HG03575 (cell line): ENCODE measurements around the gene KCNN3.
A peak's percentile ranks its signal among the peaks of the same experiment; 100 is the strongest.

Experiments
- ATAC-seq: cut with Tn5 transposase; IDR thresholded peaks from one replicate; pipeline ENCODE4 v1.9.1; 2021; ENCODE audit not compliant: unreplicated experiment, insufficient number of reproducible peaks, low FRiP score; ENCODE audit errors: extremely low read depth

KCNN3 gene

DNA sequence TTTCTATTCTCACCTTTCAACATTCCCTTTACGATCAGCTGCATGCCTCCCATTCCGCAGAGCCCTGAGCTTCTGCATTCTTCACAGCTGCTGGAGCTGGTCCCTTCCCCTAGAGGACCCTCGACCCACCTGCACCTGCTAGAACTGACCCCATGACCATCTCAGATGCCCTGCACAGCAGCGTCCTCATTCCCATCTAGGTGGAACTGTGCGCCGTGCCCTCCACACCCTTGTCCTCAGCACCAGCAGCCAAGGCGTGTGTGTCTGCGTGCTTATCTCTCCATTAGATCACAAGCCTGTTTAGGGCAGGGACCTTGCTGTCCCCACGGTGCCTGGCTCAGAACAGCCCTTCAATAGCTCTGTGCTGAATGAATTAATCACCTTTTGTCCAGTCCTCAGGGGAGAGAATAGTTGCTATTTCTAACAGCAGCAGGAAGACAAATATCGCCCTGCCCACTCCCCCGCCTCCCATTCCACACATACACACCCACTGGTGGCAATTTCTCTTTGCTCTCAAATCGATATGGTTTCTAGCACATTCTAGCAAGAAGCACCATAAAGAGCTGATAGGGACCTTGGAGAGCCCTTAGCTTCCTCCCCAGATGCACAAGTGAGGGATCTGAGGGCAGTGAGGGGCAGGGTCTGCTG lies 61.7 kb downstream of the KCNN3 start:
- no peak for ATAC-seq

DNA sequence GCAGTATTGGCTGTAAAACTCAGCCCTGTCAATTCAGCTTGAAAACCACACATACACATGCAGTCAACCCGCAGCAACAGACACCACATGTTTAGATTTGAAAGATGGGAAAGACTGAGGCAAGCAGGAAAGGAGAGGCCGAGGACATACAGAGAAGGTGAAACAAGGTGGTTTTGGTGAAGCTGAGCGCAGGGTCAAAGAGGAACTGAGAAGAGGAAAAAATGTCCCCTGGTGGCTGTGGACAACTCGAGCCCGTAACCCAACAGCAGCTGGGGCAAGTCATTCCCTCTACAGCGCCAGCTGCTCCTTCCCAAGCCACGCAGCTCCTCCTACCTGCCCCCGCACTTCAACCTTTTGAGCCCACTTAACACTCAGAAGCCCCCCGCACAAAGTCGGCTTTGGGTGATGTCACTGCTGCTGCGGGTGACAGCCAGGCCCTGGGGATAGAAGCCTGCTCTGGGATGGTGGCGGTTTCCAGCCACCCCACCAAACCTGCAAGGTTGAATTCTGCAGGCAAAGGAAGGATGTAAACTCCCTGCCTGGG lies 63.0 kb downstream of the KCNN3 start:
- ATAC-seq = no peak

- ATAC-seq = no peak
Measured at GRCh38 chr1:154806333-154806732, 63.7 kb downstream of the KCNN3 start.

GRCh38 chr1:154802982-154803920 lies 66.8 kb downstream of the KCNN3 start:
- ATAC-seq = no peak

- no peak for ATAC-seq
Measured at GRCh38 chr1:154802336-154802969, 67.6 kb downstream of the KCNN3 start.

DNA sequence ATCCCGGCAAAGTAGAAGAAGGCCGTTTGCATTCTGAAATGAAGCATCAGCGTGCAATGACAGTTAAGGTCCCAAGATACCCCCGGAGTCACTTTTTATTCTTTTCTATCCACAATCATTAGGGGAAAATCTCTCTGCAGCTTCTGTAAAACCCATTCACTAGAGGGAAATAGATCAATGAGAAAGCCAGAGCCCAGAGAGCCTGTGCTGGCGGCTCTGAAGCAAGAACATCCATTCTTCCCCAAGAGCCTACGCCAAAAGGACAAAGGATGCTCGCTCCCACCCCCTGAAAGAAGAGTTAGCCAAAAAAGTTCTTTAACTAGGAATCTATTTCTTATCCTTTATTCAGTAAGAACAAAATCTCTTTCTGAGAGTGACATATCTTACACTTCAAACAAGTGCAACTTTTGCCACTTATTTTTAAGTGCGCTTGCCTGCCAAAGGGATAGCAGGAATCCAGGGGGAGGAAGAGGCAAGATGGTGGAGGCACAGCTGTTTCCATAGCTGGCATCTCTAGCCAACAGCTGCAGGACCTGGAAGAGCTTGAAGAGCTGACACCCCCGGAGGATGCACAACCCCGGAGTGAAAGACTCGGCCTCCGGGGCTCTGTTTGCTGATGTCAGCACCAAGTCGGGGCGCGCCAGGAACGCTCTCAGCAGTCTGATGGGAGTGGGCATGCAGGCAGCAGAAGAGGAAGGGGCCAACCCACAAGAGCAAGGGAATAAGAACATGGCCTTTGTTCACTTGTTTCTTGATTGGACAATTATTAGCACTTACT lies 68.7 kb downstream of the KCNN3 start:
- no peak for ATAC-seq

DNA sequence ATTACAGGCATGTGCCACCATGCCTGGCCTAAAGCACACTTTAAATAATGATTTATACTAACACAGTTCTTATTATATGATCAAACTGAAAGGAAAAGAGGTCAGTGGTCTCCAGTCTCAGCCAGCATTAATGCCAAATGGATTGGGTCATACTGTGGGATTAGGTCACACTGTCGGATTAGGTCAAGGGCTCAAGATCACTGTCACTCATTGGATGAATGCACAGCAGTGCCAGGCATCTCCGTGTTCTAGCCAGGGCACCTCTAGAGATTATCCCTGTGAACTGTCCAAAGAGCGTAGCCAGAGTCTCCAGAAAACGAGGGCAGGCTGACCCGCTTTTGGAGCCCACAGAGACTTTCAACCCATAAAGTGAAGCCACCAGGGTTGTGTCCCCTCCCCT lies 70.9 kb downstream of the KCNN3 start:
- ATAC-seq = no peak

- ATAC-seq = no peak
Measured at GRCh38 chr1:154798645-154799044, 71.4 kb downstream of the KCNN3 start.

GRCh38 chr1:154797175-154797574 lies 72.9 kb downstream of the KCNN3 start:
- no peak for ATAC-seq

DNA sequence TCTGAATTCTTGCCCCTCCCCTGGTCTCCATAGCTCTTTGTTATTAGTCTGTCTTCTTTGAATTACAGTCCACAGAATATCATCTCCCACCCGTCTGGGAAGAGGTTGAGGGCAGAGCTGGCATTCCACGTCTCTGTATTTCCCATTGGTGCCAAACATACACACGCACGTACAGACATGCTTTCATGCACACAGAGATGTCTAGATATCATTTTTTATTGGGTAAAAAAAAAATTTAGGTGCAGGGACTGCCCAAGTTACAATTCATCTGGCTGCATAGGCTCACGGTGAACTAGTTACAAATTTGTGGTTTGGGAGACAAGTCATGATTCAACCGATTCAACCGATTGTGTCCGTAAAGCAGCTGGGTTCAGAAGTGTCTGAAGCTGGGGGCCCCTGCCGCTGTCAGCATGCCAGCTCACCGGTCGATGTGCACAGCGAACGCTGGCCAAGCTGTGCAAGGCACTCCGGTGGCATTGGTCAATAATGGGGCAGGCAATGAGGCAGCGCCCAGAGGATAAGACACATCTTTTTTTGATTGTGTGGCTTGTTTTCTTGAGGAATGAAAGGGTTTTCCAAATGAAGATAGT lies 73.7 kb downstream of the KCNN3 start:
- ATAC-seq = no peak

DNA sequence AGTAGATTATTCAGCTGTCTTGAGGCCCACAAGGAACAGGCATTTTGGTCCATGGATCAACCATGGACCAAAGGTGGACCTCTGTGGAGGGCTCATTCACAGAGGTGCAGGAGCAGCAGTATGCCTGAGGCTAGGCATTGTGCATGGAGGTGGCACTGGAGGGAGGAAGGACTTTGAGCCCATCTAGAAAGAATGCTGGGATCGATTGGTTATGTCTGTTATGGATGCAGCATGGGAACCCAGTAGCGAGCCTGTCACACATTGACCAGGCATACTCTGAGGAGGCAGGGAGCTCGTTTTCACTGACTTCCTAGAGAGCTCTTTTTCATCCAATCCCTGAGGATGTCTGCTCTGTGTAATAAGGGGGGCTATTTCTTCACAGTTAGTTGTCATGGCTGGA lies 75.5 kb downstream of the KCNN3 start:
- ATAC-seq = no peak

GRCh38 chr1:154793685-154794084 lies 76.4 kb downstream of the KCNN3 start:
- no peak for ATAC-seq

DNA sequence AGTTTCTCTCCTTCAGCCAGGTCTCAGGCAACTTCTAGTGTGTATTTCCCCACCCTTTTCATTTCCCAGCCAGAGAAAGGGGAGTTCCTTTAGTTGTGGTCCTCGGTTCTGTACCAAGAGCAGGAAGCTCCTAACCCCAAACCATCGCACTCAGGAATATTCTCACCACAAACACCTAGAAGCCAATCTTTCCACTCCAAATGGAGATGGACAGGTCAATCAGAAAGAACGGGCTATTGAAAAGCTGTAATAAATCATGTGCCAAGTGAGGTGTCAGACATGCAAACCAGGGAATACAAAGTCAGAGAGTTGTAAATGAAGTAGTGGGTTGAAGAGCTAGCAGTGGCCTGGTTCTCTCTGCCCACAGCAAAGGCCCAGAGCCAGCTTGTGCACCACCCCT lies 77.2 kb downstream of the KCNN3 start:
- ATAC-seq = no peak

- ATAC-seq = peak; percentile 32
Measured at GRCh38 chr1:154791292-154792166, 78.6 kb downstream of the KCNN3 start.

DNA sequence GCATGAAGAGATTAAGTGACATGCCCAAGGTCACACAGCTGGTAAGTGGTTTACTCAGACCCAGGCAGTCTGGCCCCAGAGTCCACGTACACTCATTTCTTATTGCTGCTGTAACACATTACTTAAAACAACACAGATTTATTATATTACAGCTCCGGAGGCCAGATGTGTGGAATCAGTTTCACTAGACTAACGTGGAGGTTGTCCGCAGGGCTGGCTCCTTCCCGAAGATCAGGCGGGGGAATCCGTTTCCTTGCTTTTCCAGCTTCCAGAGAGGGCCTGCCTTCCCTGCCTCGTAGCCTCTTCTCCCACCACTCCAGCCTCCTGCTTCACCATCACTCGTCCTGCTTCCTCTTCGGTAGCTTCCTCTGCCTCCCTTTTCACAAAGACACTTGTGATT lies 81.2 kb downstream of the KCNN3 start:
- no peak for ATAC-seq

DNA sequence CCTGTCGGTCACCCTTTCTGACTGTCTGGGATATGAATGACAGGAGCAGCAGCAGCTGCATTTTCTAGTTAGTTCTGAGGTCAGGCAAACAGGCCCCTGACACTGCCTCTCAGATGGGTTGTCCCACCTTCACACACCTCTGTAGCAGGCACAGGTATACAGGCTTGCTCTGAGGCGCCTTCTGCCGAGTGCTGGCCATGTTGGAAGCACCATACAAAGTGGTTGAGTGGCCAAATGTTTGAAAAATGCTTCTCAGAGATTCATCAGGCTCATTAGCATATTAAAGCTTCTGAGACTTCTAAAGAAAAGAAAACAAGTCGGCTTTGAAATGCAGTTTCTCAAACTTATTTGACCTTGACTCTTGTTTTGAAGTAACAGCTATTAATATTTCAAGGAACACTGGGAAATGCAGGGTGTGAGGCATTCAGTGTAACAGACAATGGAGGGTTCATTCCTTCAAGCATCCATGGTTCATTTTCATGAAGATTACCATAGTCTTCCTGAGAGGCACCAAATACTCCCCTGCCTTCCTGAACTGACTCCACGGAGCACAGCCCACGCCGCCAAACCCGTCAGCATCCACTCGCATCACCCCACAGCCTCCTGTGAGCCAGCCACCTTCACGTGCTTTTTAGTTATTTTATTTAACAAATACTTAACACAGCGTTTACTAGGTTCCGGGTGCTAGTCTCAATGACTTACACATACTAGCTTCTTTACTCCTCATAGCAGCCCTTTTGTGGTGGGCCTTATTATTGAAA lies 81.8 kb downstream of the KCNN3 start:
- ATAC-seq = no peak
